ENCODE results near the gene TGFBR2.

DNA sequence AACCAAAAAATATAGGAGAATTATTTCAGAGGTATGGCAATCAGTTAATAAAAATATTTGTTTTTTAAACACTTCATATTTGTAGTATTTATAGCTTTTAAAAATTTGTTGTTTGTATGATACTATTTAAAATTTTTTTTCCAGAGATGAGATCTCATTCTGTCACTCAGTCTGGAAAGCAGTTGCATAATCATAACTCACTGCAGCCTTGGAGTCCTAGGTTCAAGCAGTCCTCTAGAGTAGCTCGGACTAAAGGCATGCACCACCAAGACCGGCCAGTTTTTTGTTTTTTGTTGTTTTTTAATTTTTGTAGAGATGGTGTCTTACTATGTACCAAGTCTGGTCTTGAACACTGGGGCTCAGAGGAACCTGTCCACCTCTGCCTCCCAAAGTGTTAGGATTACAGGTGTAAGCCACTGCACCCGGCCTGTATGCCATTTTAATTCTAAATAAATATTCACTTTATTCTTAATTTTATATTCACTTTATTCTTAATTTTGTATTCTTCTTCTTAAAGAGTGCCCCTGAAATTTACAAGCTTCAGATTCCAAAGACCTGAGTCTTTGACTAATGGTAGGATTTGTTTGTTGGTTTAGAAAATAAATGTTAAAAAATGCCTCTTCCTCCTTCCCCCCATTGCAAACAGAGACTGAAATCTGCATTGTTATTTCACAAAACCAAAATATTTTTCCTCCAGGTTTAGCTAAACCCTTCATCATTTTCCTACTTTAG, 9.4 kb downstream of the TGFBR2 start:
- TF ChIP-seq, protein P1, sequence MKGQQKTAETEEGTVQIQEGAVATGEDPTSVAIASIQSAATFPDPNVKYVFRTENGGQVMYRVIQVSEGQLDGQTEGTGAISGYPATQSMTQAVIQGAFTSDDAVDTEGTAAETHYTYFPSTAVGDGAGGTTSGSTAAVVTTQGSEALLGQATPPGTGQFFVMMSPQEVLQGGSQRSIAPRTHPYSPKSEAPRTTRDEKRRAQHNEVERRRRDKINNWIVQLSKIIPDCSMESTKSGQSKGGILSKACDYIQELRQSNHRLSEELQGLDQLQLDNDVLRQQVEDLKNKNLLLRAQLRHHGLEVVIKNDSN (IDR thresholded peaks at IDR 0.05), result no peak
- TF ChIP-seq ZBTB7A (IDR thresholded peaks at IDR 0.05; ENCODE audit: low read depth) (no peak), EP300 (IDR thresholded peaks at IDR 0.05; ENCODE audit: borderline replicate concordance) (no peak), YY1 (IDR thresholded peaks at IDR 0.05; ENCODE audit: low read depth) (no peak), TAF1 (IDR thresholded peaks at IDR 0.05; ENCODE audit: low read depth) (no peak), CEBPB (IDR thresholded peaks at IDR 0.05) (no peak), EGR1 (IDR thresholded peaks at IDR 0.05) (no peak)
- TF ChIP-seq, protein P2, sequence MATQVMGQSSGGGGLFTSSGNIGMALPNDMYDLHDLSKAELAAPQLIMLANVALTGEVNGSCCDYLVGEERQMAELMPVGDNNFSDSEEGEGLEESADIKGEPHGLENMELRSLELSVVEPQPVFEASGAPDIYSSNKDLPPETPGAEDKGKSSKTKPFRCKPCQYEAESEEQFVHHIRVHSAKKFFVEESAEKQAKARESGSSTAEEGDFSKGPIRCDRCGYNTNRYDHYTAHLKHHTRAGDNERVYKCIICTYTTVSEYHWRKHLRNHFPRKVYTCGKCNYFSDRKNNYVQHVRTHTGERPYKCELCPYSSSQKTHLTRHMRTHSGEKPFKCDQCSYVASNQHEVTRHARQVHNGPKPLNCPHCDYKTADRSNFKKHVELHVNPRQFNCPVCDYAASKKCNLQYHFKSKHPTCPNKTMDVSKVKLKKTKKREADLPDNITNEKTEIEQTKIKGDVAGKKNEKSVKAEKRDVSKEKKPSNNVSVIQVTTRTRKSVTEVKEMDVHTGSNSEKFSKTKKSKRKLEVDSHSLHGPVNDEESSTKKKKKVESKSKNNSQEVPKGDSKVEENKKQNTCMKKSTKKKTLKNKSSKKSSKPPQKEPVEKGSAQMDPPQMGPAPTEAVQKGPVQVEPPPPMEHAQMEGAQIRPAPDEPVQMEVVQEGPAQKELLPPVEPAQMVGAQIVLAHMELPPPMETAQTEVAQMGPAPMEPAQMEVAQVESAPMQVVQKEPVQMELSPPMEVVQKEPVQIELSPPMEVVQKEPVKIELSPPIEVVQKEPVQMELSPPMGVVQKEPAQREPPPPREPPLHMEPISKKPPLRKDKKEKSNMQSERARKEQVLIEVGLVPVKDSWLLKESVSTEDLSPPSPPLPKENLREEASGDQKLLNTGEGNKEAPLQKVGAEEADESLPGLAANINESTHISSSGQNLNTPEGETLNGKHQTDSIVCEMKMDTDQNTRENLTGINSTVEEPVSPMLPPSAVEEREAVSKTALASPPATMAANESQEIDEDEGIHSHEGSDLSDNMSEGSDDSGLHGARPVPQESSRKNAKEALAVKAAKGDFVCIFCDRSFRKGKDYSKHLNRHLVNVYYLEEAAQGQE (IDR thresholded peaks at IDR 0.05; ENCODE audit: low read depth), result no peak
